WTC11 (cell line): ENCODE data around the gene FCN3. TPM values are rescaled to one million over a fixed set of nuclear protein-coding genes. Genes with fewer than 3 reads are reported as not detected.
A peak's percentile ranks its signal among the peaks of the same experiment; 100 is the strongest.

ENCODE experiments used
- ARID4B ChIP-seq: sonication (generic); formaldehyde crosslinking; IDR thresholded peaks from 2 replicates; pipeline ENCODE4 v1.8.0; 2023; ENCODE audit warnings: missing genetic modification reagents, mild to moderate bottlenecking, borderline replicate concordance
- CBFB ChIP-seq: sonication (generic); formaldehyde crosslinking; IDR thresholded peaks from 2 replicates; pipeline ENCODE4 v1.8.1; 2022; ENCODE audit warnings: mild to moderate bottlenecking, low read depth, missing genetic modification reagents
- E2F4 ChIP-seq: sonication (generic); formaldehyde crosslinking; IDR thresholded peaks from 2 replicates; pipeline ENCODE4 v1.8.1; 2022; ENCODE audit warnings: low read depth, mild to moderate bottlenecking, moderate library complexity, missing genetic modification reagents, borderline replicate concordance
- EMX1 ChIP-seq: fragments of 250-450 bp; sonication (Bioruptor Pico); IDR thresholded peaks from 2 replicates; pipeline ENCODE4 v1.8.0; 2021; ENCODE audit warnings: mild to moderate bottlenecking
- FOXP1 ChIP-seq: sonication (generic); formaldehyde crosslinking; IDR thresholded peaks from 2 replicates; pipeline ENCODE4 v1.8.0; 2022; ENCODE audit warnings: missing genetic modification reagents, mild to moderate bottlenecking, moderate library complexity, borderline replicate concordance
- GRHL2 ChIP-seq: fragments of 250-450 bp; sonication (Bioruptor Pico); IDR thresholded peaks from 2 replicates; pipeline ENCODE4 v1.8.0; 2022; ENCODE audit warnings: mild to moderate bottlenecking, moderate library complexity; ENCODE audit not compliant: insufficient replicate concordance, severe bottlenecking
- HMGA2 ChIP-seq: fragments of 250-450 bp; sonication (Bioruptor Pico); IDR thresholded peaks from 2 replicates; pipeline ENCODE4 v1.4.0; 2021; ENCODE audit warnings: mild to moderate bottlenecking, moderate library complexity
- IRF1 ChIP-seq: sonication (generic); formaldehyde crosslinking; IDR thresholded peaks from 2 replicates; pipeline ENCODE4 v1.8.0; 2023; ENCODE audit warnings: missing genetic modification reagents
- IRF2 ChIP-seq: sonication (generic); formaldehyde crosslinking; IDR thresholded peaks from 2 replicates; pipeline ENCODE4 v1.8.0; 2022; ENCODE audit warnings: low read depth, missing genetic modification reagents, borderline replicate concordance
- JAZF1 ChIP-seq: fragments of 250-450 bp; sonication (Bioruptor Pico); IDR thresholded peaks from 2 replicates; pipeline ENCODE4 v1.9.0; 2021; ENCODE audit warnings: moderate library complexity, mild to moderate bottlenecking, inconsistent platforms
- NR2C2 ChIP-seq: sonication (generic); formaldehyde crosslinking; IDR thresholded peaks from 2 replicates; pipeline ENCODE4 v1.8.0; 2022; ENCODE audit warnings: mild to moderate bottlenecking, missing genetic modification reagents
- NR3C1 ChIP-seq: sonication (generic); formaldehyde crosslinking; conservative IDR thresholded peaks from 2 replicates; pipeline ENCODE4 v1.8.1; 2023; ENCODE audit warnings: low read depth, mild to moderate bottlenecking, missing genetic modification reagents
- SMAD3 ChIP-seq: sonication (generic); formaldehyde crosslinking; IDR thresholded peaks from 2 replicates; pipeline ENCODE4 v1.8.0; 2022; ENCODE audit warnings: missing genetic modification reagents, mild to moderate bottlenecking, borderline replicate concordance
- SMAD4 ChIP-seq: sonication (generic); formaldehyde crosslinking; IDR thresholded peaks from 2 replicates; pipeline ENCODE4 v1.8.0; 2022; ENCODE audit warnings: mild to moderate bottlenecking, missing genetic modification reagents
- SP1 ChIP-seq: sonication (generic); formaldehyde crosslinking; conservative IDR thresholded peaks from 2 replicates; pipeline ENCODE4 v1.8.1; 2022; ENCODE audit warnings: missing genetic modification reagents
- TEAD4 ChIP-seq: sonication (generic); formaldehyde crosslinking; IDR thresholded peaks from 2 replicates; pipeline ENCODE4 v1.8.0; 2022; ENCODE audit warnings: mild to moderate bottlenecking, missing genetic modification reagents
- TP53 ChIP-seq: sonication (generic); formaldehyde crosslinking; IDR thresholded peaks from 2 replicates; pipeline ENCODE4 v1.8.1; 2023; ENCODE audit warnings: mild to moderate bottlenecking, missing genetic modification reagents
- ZNF219 ChIP-seq: sonication (generic); formaldehyde crosslinking; IDR thresholded peaks from 2 replicates; pipeline ENCODE4 v1.8.0; 2023; ENCODE audit warnings: missing genetic modification reagents, mild to moderate bottlenecking, borderline replicate concordance
- ZNF317 ChIP-seq: sonication (generic); formaldehyde crosslinking; IDR thresholded peaks from 2 replicates; pipeline ENCODE4 v1.8.1; 2023; ENCODE audit warnings: low read depth, mild to moderate bottlenecking, moderate library complexity, missing genetic modification reagents, borderline replicate concordance
- ZNF425 ChIP-seq: fragments of 250-450 bp; sonication (Bioruptor Pico); conservative IDR thresholded peaks from 2 replicates; pipeline ENCODE4 v1.9.0; 2021; ENCODE audit warnings: mild to moderate bottlenecking
- total RNA-seq: library from RNA; stranded (reverse); gene quantifications from 3 replicates; pipeline ENCODE4 v1.2.3, GENCODE V29; 2021
- TF ChIP-seq, protein P1 (sequence below): fragments of 250-450 bp; sonication (Bioruptor Pico); IDR thresholded peaks from 2 replicates; pipeline ENCODE4 v1.8.0; 2021; ENCODE audit warnings: mild to moderate bottlenecking
- TF ChIP-seq, protein P2 (sequence below): sonication (generic); formaldehyde crosslinking; IDR thresholded peaks from 2 replicates; pipeline ENCODE4 v1.8.1; 2023; ENCODE audit warnings: mild to moderate bottlenecking, missing genetic modification reagents, moderate library complexity
- TF ChIP-seq, protein P3 (sequence below): sonication (generic); formaldehyde crosslinking; IDR thresholded peaks from 2 replicates; pipeline ENCODE4 v1.8.0; 2022; ENCODE audit warnings: mild to moderate bottlenecking, missing genetic modification reagents
- TF ChIP-seq, protein P4 (sequence below): sonication (generic); formaldehyde crosslinking; IDR thresholded peaks from 2 replicates; pipeline ENCODE4 v1.8.1; 2023; ENCODE audit warnings: mild to moderate bottlenecking, moderate library complexity, missing genetic modification reagents

Gene FCN3
- total RNA-seq, 1 experiment from 2014 or later = 0.98 TPM

GRCh38 chr1:27341525-27342252, 32.9 kb downstream of the FCN3 start, which contains the start of gene SYTL1 (continued):
- TF ChIP-seq, protein P1, sequence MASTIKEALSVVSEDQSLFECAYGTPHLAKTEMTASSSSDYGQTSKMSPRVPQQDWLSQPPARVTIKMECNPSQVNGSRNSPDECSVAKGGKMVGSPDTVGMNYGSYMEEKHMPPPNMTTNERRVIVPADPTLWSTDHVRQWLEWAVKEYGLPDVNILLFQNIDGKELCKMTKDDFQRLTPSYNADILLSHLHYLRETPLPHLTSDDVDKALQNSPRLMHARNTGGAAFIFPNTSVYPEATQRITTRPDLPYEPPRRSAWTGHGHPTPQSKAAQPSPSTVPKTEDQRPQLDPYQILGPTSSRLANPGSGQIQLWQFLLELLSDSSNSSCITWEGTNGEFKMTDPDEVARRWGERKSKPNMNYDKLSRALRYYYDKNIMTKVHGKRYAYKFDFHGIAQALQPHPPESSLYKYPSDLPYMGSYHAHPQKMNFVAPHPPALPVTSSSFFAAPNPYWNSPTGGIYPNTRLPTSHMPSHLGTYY (CRISPR knock-in tag) = no peak
- TF ChIP-seq TP53 (CRISPR knock-in tag) = no peak
- TF ChIP-seq ARID4B (CRISPR knock-in tag) = no peak
- TF ChIP-seq, protein P2, sequence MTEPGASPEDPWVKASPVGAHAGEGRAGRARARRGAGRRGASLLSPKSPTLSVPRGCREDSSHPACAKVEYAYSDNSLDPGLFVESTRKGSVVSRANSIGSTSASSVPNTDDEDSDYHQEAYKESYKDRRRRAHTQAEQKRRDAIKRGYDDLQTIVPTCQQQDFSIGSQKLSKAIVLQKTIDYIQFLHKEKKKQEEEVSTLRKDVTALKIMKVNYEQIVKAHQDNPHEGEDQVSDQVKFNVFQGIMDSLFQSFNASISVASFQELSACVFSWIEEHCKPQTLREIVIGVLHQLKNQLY (CRISPR knock-in tag) = no peak
- TF ChIP-seq, protein P3, sequence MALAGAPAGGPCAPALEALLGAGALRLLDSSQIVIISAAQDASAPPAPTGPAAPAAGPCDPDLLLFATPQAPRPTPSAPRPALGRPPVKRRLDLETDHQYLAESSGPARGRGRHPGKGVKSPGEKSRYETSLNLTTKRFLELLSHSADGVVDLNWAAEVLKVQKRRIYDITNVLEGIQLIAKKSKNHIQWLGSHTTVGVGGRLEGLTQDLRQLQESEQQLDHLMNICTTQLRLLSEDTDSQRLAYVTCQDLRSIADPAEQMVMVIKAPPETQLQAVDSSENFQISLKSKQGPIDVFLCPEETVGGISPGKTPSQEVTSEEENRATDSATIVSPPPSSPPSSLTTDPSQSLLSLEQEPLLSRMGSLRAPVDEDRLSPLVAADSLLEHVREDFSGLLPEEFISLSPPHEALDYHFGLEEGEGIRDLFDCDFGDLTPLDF (CRISPR knock-in tag) = 0 out of 2 replicates have a peak, but pooled peaks have one; percentile 49
- no peak for TF ChIP-seq JAZF1
- no peak for TF ChIP-seq SP1 (CRISPR knock-in tag)
- no peak for TF ChIP-seq CBFB (CRISPR knock-in tag)
- TF ChIP-seq GRHL2 (CRISPR knock-in tag) = no peak
- TF ChIP-seq TEAD4 (CRISPR knock-in tag) = no peak
- no peak for TF ChIP-seq SMAD3 (CRISPR knock-in tag)
- no peak for TF ChIP-seq HMGA2
- TF ChIP-seq ZNF219 (CRISPR knock-in tag) = no peak
- peak; percentile 31; the same call in 1 of the 2 replicates for TF ChIP-seq FOXP1 (CRISPR knock-in tag)
- no peak for TF ChIP-seq SMAD4
- no peak for TF ChIP-seq IRF2
- TF ChIP-seq, protein P4, sequence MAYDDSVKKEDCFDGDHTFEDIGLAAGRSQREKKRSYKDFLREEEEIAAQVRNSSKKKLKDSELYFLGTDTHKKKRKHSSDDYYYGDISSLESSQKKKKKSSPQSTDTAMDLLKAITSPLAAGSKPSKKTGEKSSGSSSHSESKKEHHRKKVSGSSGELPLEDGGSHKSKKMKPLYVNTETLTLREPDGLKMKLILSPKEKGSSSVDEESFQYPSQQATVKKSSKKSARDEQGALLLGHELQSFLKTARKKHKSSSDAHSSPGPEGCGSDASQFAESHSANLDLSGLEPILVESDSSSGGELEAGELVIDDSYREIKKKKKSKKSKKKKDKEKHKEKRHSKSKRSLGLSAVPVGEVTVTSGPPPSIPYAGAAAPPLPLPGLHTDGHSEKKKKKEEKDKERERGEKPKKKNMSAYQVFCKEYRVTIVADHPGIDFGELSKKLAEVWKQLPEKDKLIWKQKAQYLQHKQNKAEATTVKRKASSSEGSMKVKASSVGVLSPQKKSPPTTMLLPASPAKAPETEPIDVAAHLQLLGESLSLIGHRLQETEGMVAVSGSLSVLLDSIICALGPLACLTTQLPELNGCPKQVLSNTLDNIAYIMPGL (CRISPR knock-in tag) = no peak
- no peak for TF ChIP-seq E2F4 (CRISPR knock-in tag)
- TF ChIP-seq NR3C1 (CRISPR knock-in tag) = no peak
- no peak for TF ChIP-seq IRF1
- TF ChIP-seq EMX1 (CRISPR knock-in tag) = no peak
- no peak for TF ChIP-seq ZNF425 (CRISPR knock-in tag)
- TF ChIP-seq NR2C2 (CRISPR knock-in tag) = no peak
- TF ChIP-seq ZNF317 (CRISPR knock-in tag) = no peak
